GOT3 (cell line): ENCODE data around the gene FSTL4.

Experiments used
- DNase-seq: peaks from one replicate; lab custom pipeline; 2025; ENCODE audit warnings: mixed read lengths; lab: John Stamatoyannopoulos, UW

FSTL4 gene

DNA sequence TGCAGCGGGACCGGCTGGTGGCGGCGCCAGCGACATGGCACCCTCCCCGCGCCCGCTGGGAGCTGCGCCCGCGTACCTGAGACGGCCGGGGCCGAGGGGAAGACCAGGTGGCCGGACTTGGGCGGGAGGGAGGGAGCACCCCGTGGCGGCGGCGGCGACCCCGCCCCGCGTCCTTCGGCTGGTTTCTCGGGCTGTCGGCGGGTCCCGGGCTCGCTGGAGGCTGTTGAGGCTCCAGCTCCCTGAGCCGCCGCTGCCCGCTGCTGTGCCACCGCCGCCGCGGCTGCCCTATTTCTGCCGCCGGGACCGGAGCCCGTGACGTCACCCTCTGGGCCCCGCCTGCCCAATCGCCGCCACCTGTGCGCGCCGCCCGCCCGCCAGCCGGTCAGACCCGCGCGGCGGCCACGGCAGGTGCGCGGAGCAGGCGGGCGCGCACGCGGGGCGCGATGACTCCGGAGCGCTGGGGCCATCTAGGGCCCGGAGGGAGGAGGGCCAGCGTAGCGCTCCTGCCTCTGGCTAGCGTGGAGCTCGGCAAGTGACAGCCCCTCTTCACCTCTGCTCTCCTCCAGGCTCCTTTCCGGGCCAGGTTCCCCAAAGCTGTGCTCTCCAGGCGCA lies at the start of gene FSTL4:
Gene FSTL4, minus strand, starts transcription at position 293 of the 612 bp plus-strand sequence.
- no peak for DNase-seq

DNA sequence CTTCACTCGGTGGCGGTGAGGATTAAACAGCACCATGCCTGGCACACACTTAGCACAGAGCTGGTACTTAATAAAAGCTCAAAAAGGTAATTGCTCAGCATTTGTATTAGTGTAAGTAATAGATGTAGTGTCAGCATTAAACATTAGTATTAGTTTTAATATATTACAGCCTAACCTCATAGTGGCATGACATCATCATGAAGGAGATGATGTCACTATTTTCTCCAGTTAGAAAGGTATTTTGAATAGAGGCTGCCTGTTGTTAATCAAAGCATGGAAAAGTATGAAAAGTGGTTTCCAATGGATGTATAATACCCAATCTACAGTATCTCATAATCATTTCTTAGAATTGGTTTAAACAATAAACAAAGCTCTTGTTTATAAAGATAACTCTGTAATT lies 49.0 kb upstream of the FSTL4 start:
- no peak for DNase-seq

DNA sequence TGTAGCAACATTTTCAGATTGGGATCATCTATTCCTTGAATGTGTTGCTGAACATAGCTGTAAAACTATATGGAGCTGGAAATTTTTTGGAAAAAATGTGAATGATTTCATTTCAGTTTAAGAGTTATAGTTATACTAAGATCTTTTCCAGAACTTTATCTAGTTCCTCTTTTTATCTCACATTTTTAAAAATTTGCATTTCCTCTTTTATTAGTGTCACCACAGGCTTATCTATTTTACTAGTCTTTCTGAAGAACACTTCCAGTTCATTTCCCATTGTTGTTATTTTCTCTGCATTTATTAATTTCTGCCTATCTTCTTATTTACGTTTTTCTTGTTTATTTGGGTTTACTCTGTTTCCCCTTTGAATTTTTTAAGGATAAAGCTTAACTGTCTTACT lies 46.0 kb upstream of the FSTL4 start:
- DNase-seq, result no peak

DNA sequence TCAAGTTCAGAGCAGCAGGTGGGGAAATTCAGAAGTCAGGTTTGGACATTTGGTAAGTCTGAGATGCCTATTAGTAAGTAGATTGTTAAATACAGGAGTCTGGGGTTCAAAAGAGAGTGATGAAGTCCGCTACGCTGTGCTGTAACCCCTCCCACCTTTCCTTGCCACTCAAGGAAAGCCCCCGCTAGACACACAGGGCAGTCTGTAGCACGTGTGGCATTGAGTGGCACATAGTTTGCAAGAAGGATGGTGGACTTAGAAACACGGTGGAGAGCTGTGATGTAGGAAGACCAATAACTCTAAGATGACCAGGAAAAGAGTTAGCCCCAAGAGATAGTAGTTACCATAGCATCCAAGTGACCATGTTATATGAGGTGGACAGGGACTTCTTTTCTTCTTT lies 44.7 kb upstream of the FSTL4 start:
- no peak for DNase-seq

DNA sequence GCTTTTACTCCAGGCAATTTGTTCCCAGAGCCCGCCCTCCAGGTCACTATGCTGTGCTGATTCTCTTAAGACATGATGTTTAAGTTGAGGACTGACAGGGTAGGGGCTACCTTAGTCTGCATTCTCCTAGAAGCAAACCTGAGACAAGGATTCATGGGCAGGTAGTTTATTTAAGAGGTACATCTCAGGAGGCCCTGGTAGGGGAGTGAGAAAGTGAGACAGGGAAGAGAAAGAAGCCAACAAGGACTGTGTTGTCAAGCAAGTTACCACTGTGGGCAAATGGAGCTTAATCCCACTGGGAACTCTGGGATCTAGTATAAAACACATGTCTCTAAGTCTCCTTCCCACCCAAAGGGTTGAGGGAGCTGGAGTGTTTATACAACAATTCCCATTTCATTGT lies 43.6 kb upstream of the FSTL4 start:
- DNase-seq, result no peak

DNA sequence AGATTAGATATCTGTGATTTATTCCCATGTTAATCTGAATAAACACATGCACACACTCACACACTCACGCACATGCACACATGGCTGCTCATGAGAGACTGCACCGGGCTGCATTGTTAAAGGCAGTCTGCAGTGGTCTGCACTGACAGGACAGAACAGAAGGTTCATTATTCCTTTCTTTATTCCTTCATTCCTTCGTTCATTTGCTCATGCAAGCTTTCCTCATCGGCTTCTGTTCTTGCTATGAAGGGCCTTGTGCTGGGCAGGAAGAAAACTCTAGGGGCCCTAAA lies 41.4 kb upstream of the FSTL4 start:
- DNase-seq, result no peak

DNA sequence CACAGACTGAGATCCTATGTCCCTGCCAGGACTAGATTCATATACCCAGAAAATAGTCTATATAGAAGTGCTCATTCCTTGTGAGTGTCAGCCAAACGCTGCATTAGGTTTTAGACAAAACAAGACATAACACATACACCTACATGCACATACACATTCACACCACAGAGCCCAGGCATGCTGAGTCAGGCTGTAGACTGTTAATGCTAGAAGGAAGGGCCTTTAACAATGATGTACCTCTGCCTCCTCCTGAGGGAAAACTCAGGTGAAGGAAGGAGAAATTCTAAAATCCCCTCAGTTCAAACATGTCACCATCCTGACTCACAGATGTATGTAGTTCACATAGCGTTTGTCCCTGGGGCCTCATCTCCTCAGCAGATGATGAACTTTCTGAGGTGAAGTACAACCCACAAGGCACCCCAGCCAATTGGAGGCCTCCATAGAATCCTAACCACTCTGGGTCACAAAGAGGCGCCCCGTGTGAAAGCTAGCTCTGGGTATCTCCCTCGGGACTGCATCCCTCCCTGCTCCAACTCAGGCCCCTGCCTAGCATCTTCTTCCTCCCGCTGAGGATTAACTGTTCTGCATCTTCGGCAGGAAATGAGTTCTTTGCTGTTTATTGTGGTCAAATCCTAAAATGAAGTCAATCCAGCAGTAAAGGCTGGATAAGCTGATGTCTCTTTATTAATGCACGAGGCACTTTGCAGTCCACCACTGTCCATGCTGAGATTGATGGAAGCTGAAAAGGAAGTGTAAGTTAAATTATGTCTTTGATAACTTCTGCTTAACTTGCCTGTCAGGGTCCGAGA lies 40.8 kb upstream of the FSTL4 start:
- no peak for DNase-seq

DNA sequence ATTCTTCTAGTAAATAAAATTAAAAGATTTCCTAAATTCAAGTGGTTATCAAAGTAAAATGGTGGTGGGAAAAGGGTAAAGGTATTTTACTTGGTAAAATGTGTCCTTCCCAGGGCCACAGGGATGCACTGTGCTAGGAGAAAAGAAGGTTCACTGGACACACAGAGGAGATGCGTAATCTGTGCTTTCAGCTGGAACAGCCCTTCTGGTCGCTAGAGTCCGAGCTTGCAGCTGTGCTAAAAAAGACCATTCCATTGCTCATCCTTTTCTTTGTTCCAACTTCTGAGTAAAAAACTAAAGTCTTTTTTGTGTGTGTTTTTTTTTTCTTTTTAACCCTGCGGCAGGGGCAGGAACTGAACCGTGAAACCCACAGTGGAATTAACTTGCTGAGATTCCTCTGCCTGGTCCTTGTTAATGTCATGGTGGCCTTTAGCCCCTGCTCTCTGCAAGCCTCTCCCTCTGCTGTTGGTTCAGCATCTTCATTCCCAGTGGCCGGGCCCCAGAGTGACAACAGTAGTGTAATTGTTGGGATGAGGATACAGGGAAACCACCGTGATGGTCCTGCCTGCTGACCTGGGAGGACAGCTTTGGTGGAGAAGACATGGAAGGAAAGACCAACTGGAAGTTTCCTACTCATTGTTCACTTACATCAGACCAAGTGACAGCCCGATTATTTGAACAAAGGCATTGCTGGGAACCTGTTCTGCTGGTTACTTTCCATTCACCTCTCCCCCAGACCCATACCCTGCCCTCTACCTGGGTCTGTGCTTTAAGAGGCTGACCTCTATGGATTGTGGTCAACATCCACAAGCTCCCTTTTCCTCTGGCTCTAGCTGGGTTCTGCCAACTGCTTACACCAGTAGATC lies 31.9 kb upstream of the FSTL4 start:
- no peak for DNase-seq

DNA sequence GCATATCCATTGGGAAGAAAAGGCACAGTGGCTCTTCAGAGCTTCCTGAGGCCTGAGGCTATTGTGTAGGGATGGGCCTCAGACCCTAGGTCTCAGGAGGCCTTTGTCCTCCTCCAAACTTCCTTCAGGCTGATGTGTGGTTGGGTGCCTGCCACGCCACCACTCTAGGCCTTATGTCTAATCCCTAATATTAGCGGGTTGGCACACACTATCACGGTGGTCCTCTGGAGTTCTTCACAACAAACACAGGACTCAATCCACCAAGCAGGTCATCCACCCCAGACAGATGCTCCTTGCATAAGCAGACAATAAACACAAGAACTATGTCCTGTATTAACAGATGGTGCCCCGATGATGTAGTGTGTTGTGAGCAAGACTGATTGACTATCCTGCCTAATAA lies 31.0 kb upstream of the FSTL4 start:
- no peak for DNase-seq

DNA sequence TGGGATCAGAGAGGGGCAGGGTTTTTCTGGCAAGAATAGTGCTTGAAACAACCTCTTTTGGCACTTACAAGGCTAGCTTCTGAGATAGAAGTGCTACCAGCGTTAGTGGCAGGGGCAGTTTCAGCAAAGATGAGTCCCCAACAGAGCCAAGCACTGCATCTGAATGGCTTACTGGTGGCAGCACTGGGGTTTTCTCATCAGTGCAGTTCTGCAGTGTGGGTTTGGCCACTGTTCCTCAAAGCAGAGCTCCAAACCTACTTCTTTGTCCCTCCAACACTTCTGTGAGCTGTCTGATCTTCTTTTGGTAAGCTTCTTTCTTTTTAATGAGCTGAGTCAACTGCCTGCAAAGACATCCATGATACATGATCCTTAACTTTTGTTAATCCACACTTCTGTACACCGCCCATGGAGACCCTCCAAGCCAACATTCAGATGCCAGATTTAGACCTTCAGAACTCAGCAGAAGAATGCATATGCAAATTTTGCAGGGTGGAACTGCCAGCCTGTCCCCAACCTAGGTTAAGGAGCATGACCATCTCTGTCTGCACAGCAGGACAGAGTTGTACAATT lies 29.9 kb upstream of the FSTL4 start:
- DNase-seq, result no peak

DNA sequence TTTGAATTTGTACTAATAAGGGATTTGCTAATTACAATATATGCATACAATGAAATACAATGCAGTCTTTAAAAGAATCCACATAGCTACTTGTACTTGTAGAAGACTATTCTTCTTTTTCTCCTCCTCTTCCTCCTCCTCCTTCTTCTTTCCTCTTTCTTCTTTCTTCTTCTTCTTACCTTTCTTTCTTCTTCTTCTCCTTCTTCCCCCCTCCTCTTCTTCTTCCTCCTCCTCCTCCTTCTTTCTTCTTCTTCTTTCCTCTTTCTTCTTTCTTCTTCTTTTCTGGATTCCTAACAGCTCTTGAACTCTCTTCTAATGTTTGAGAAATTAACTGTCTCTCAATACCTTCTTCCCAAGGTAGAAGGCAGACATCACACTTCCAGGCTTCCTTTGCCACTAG lies 29.3 kb upstream of the FSTL4 start:
- DNase-seq, result no peak

DNA sequence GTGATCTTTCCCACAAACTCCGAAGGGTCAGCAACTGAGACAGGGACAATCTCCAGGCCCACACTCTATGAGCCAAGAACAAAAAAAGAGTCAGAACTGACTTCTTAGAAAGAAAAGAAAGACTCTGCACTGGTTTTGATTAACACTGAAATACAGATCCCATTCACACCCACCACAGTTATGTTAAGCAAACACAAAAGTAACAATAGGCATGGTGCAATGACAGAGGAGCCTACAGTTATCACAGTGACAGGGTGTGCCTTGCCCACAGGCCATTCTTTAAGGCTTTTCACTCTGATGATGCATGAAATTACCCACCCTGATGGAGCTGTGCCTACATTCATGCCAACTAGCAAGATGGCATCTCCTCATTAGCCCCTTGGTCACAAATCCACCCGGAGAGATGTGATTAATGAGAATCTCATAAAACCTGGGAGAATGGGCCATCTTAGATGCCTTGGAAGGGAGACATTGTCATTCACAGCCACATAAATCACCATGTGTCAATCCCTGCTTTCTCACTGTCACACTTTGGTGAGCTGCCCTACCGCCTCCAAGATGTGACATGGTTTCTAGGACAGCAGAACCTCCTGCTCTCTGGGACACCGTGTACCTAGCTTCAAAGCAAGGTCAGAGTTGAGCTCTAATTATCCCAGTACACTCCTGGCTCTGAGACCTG lies 27.6 kb upstream of the FSTL4 start:
- no peak for DNase-seq

DNA sequence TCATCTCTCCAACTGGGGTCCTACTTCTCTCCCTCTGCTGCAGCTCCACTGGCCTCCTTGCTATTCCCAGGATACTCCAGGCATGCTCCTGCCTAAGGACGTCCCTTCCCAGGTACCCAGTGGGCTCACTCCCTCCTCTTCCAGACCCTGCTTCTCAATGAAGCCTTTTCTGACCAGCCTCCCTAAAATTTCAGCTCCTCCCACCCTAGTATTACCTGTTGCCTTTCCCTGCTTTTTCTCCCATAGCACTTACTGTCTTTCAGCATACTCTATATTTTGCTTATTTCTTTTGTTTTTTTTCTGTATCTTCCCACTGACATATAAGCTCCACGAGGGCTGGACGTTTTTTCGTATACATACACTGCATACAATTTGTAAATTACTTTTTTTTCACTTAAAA lies 26.1 kb upstream of the FSTL4 start:
- DNase-seq, result no peak

DNA sequence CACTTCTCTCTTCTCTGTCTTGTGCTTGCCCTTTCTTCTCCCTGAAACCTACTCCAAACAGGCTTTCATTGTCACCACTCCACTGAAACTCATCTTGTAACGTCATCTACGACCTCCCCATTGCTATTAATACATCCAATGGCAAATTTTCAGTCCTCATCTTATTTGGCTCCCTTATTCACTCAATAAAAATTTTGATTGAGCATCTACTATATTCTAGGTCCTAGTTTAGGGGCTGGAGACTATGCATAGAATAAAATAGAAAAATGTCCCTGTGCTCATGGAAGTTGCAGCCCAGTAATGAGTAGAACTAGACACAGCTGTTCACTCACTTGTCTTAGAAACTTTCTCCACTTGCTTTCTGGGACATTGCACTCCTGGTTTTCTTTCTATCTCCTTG lies 24.9 kb upstream of the FSTL4 start:
- DNase-seq, result no peak

DNA sequence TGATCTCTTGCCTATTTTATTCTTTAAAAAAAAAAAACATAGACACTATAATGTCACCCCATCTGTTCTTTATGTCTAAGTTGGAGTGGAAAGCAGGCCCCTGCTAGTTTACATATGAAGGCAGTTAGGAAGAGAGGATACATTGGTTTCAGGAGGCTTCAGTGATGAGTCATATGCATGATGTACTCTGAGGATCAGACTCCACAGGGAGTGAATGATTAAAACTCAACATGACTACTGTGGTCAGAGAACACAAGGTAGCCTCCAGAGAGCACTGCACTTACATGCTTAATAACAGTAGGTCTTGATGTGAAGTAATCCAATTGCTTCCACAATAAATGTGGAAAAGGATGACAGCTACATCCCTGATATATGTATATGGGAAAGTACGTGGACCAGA lies 22.7 kb upstream of the FSTL4 start:
- no peak for DNase-seq

DNA sequence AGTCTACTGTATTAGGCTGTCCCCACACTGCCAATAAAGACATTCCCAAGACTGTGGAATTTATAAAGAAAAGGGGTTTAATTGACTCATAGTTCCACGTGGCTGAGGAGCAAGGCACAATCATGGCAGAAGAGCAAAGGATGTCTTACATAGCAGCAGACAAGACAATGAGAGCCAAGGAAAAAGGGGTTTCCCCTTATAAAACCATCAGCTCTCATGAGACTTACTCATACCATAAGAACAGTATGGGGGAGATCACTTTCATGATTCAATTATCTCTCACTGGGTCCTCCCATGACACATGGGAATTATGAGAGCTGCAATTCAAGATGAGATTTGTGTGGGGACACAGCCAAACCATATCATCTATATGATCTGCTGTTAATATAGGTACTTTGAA lies 14.8 kb upstream of the FSTL4 start:
- no peak for DNase-seq

DNA sequence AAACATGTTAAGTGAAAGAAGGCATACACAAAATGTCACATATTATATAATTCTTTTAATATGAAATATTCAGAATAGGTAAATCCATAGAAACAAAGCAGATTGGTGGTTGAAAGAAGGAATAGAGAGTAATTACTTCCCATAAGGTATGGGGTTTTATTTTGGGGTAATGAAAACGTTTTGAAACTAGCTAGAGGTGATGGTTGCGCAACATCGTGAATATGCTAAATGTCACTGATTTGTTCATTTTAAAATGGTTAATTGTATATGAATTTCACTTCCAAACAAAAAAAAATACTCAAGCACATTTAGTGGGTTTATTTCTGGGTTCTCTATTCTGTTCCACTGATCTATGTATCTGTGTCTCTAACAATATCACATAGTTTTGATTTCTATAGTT lies 12.0 kb upstream of the FSTL4 start:
- no peak for DNase-seq

DNA sequence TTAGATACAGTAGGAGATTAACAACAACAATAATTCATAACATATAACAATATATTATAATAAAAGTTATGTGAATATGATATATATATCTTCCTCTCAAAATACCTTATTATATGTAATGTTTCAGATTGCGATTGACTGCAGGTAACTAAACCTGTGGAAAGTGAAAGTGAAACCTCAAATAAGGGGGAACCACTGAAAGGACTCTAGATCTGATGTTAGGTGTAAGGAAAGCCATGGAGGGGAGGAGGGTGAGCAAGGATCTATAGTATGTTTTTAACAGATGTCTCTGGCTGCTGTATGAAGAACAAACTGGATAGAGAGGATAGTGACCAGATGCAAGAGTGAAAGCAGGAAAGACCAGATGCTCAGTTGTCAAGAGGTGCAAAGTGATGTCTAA lies 5.8 kb upstream of the FSTL4 start:
- no peak for DNase-seq

DNA sequence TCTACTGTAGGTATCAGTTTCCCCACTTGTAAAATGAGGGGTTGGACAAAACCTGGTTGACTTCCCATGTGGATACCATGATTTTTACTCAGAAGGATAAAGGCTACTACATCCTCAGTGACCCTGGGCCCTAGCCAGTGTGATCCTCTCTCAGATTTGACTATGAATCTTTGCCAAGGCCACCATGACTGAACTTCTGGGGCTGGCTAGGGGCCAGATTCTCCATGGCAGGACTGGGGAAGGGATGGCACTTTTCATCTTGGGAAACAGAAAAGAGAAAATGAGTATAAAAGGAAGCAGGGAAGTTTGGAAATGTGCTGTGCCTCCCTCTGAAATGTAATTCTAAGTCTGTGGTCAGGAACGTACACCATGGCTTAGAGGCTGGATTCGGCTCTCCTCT lies 1.4 kb upstream of the FSTL4 start:
- no peak for DNase-seq

DNA sequence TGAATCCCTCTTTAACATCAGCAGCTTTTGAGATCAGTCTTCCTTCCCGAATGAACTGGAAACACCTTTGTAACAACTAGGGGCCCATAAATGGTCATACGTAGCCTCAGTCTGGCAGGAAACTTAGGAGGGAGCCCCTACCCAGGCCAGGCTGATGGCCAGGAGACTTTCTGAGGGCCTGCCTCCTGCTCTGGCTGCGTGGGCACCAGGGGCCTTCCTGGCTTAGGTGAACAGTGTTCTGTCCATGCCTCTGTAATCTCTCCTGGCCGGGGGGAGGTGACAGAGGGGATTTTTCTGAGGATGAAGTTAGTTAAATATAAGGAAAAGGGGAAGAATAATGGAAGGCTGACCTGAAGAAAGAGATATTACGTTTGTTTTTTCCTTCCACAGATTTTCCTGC lies 843 bp upstream of the FSTL4 start:
- DNase-seq, result no peak

DNA sequence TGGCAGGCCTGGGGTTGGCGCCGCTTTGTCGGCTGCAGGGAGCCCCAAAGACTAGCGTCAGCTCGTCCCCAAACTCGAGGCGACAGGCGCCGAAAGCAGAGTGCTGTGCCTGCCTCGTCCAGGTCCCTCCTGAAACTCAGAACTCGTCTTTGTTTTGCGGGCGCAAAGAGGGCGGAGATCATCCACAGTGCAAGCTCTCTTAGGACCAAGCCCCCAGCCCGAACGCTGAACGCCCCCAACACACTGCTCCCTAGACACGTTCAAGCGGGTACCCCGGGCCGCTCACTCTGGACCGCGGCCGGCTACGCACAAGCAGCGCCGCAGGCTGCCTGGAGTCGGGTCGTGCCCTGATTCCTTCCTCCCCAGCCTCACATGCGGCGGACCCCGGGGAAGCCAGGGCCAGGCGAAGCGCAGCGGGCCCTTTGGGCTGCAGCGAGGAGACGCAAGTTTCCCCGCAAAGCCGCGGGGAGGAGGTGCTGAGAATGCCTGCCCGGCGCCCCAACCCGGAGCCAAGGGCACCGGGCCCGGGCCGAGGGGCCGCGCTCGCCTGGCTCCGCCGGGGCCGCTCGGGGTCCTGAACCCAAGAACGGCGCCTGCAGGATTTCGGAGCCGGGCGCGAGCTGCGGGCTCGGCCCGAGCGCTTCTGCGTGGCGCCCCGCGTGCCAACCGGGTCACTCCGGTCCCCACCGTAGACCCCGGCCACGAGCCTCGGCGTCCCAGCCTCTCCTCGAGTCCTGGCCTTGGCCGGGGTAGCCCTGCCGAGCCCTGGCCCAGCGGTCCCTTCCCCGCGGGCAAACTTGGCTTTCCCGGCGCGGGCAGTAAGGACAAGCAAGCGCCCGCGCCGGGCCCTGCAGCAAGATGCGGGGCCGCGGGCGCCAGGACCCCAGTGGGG lies 738 bp downstream of the FSTL4 start:
- DNase-seq, result no peak
